IPS-11a (cell line): ENCODE data around the gene CAPN8.

Experiments used
- H3K4me3 ChIP-seq: one replicate; pipeline ENCODE4 v1.5.1; 2013; ENCODE audit warnings: low read depth, low read length, control low read depth

Gene CAPN8

GRCh38 chr1:223620297-223620897 lies 45.1 kb downstream of the CAPN8 start:
- H3K4me3 ChIP-seq, result no peak overlapping the region

- no peak overlapping the region for H3K4me3 ChIP-seq
Measured at GRCh38 chr1:223618680-223619079, 46.8 kb downstream of the CAPN8 start.

GRCh38 chr1:223617323-223618070 lies 48.0 kb downstream of the CAPN8 start:
- H3K4me3 ChIP-seq, result no peak overlapping the region

- H3K4me3 ChIP-seq, result no peak overlapping the region
Measured at GRCh38 chr1:223616586-223616985, 48.9 kb downstream of the CAPN8 start.

GRCh38 chr1:223611936-223612335 lies 53.6 kb downstream of the CAPN8 start:
- H3K4me3 ChIP-seq, result no peak overlapping the region

GRCh38 chr1:223609977-223610376 lies 55.5 kb downstream of the CAPN8 start:
- no peak overlapping the region for H3K4me3 ChIP-seq

- H3K4me3 ChIP-seq, result no peak overlapping the region
Measured at GRCh38 chr1:223609066-223609465, 56.4 kb downstream of the CAPN8 start.

- H3K4me3 ChIP-seq, result no peak overlapping the region
Measured at GRCh38 chr1:223558512-223558911, 107.0 kb downstream of the CAPN8 start.

- no peak overlapping the region for H3K4me3 ChIP-seq
Measured at GRCh38 chr1:223557130-223557475, 108.4 kb downstream of the CAPN8 start.

- no peak overlapping the region for H3K4me3 ChIP-seq
Measured at GRCh38 chr1:223556414-223557129, 108.9 kb downstream of the CAPN8 start.

- H3K4me3 ChIP-seq, result no peak overlapping the region
Measured at GRCh38 chr1:223553957-223554356, 111.5 kb downstream of the CAPN8 start.

GRCh38 chr1:223551610-223552009 lies 113.9 kb downstream of the CAPN8 start:
- H3K4me3 ChIP-seq, result no peak overlapping the region

- H3K4me3 ChIP-seq, result no peak overlapping the region
Measured at GRCh38 chr1:223549740-223550139, 115.8 kb downstream of the CAPN8 start.

- no peak overlapping the region for H3K4me3 ChIP-seq
Measured at GRCh38 chr1:223547316-223548114, 118.0 kb downstream of the CAPN8 start.

- no peak overlapping the region for H3K4me3 ChIP-seq
Measured at GRCh38 chr1:223545343-223545742, 120.2 kb downstream of the CAPN8 start.

- no peak overlapping the region for H3K4me3 ChIP-seq
Measured at GRCh38 chr1:223543560-223543959, 121.9 kb downstream of the CAPN8 start.

GRCh38 chr1:223542831-223543230 lies 122.7 kb downstream of the CAPN8 start:
- H3K4me3 ChIP-seq, result no peak overlapping the region

- H3K4me3 ChIP-seq, result no peak overlapping the region
Measured at GRCh38 chr1:223540485-223541106, 124.9 kb downstream of the CAPN8 start.

- no peak overlapping the region for H3K4me3 ChIP-seq
Measured at GRCh38 chr1:223539750-223540149, 125.8 kb downstream of the CAPN8 start.

- H3K4me3 ChIP-seq, result no peak overlapping the region
Measured at GRCh38 chr1:223538981-223539380, 126.5 kb downstream of the CAPN8 start.

- H3K4me3 ChIP-seq, result no peak overlapping the region
Measured at GRCh38 chr1:223535319-223535718, 130.2 kb downstream of the CAPN8 start.
